Measurements from ENCODE around the gene KCNIP1.

GRCh38 chr5:170481849-170482248 is 22.0 kb upstream of the KCNIP1 start:
- TF ChIP-seq, protein P1, sequence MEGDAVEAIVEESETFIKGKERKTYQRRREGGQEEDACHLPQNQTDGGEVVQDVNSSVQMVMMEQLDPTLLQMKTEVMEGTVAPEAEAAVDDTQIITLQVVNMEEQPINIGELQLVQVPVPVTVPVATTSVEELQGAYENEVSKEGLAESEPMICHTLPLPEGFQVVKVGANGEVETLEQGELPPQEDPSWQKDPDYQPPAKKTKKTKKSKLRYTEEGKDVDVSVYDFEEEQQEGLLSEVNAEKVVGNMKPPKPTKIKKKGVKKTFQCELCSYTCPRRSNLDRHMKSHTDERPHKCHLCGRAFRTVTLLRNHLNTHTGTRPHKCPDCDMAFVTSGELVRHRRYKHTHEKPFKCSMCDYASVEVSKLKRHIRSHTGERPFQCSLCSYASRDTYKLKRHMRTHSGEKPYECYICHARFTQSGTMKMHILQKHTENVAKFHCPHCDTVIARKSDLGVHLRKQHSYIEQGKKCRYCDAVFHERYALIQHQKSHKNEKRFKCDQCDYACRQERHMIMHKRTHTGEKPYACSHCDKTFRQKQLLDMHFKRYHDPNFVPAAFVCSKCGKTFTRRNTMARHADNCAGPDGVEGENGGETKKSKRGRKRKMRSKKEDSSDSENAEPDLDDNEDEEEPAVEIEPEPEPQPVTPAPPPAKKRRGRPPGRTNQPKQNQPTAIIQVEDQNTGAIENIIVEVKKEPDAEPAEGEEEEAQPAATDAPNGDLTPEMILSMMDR (IDR thresholded peaks at IDR 0.05; ENCODE audit: control extremely low read depth in 1 of 3, insufficient read depth in 1 of 3, low read depth in 1 of 3, low read length in 3 of 3) = no peak
- TF ChIP-seq, protein P2, sequence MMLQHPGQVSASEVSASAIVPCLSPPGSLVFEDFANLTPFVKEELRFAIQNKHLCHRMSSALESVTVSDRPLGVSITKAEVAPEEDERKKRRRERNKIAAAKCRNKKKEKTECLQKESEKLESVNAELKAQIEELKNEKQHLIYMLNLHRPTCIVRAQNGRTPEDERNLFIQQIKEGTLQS (IDR thresholded peaks at IDR 0.05; ENCODE audit: insufficient read depth, low read depth, low read length) = no peak
- TF ChIP-seq TBP (IDR thresholded peaks at IDR 0.05; ENCODE audit: low read depth, low read length) (no peak), EZH2 (IDR thresholded peaks at IDR 0.05; ENCODE audit: low read depth, low read length, severe bottlenecking) (no peak), JUN (IDR thresholded peaks at IDR 0.05; ENCODE audit: low read depth, low read length) (no peak)

Measured in H1 (cell line).